BJ (cell line): ENCODE data around the gene CEP295NL. TPM values are rescaled to one million over a fixed set of nuclear protein-coding genes. Genes with fewer than 3 reads are reported as not detected.

Source experiments
- CTCF ChIA-PET: fragments of 350-600 bp; formaldehyde crosslinking; extraction: SDS; loops from one replicate; lab custom pipeline; 2021; ENCODE audit warnings: antibody characterized with exemption, inconsistent platforms; lab: Yijun Ruan, JAX
- POLR2A ChIA-PET: fragments of 300-600 bp; sonication (Branson Sonifier 250); formaldehyde crosslinking; extraction: SDS; loops from one replicate; lab custom pipeline; 2021; ENCODE audit warnings: antibody characterized with exemption; lab: Charles Lee
- DNase-seq: peaks from one replicate; pipeline ENCODE4 v3.0.0-alpha.2; 2011; ENCODE audit warnings: low read depth
- H3K27me3 ChIP-seq: 2 replicates; pipeline ENCODE4 v1.6.0; 2011; ENCODE audit warnings: low read length; ENCODE audit not compliant: control insufficient read depth, insufficient read depth
- H3K36me3 ChIP-seq: 2 replicates; pipeline ENCODE4 v1.5.1; 2011; ENCODE audit warnings: low read length; ENCODE audit not compliant: control insufficient read depth, insufficient read depth
- H3K4me3 ChIP-seq: 2 replicates; pipeline ENCODE4 v1.5.1; 2011; ENCODE audit warnings: low read depth, mild to moderate bottlenecking, control low read depth, low read length
- polyA plus RNA-seq: library from polyadenylated mRNA; depleted of rRNA; stranded (reverse); fragments of >200 nt; gene quantifications from 2 replicates; pipeline ENCODE4 v1.2.3, GENCODE V29; 2011
- TF ChIP-seq, protein P1 (sequence below): IDR thresholded peaks from 2 replicates; pipeline ENCODE4 v1.5.1; 2011; ENCODE audit warnings: low read depth, mild to moderate bottlenecking, control low read depth, inconsistent platforms, low read length, moderate library complexity; ENCODE audit not compliant: insufficient read depth

The CEP295NL gene
- polyA plus RNA-seq, 1 experiment = 0.15 TPM

GRCh38 chr17:78859051-78859450 is 44.0 kb downstream of the CEP295NL start:
- TF ChIP-seq, protein P1, sequence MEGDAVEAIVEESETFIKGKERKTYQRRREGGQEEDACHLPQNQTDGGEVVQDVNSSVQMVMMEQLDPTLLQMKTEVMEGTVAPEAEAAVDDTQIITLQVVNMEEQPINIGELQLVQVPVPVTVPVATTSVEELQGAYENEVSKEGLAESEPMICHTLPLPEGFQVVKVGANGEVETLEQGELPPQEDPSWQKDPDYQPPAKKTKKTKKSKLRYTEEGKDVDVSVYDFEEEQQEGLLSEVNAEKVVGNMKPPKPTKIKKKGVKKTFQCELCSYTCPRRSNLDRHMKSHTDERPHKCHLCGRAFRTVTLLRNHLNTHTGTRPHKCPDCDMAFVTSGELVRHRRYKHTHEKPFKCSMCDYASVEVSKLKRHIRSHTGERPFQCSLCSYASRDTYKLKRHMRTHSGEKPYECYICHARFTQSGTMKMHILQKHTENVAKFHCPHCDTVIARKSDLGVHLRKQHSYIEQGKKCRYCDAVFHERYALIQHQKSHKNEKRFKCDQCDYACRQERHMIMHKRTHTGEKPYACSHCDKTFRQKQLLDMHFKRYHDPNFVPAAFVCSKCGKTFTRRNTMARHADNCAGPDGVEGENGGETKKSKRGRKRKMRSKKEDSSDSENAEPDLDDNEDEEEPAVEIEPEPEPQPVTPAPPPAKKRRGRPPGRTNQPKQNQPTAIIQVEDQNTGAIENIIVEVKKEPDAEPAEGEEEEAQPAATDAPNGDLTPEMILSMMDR = no peak
- Histone ChIP-seq H3K4me3 (no peak overlapping the region), H3K27me3 (no peaks in the 10 kb centered on the region), H3K36me3 (peaks cover 35% of the 10 kb centered on the region)
- CTCF ChIA-PET = interaction anchor here (2.4 kb wide), 1 partner anchor 112 kb away, joined by 8 read pairs; no protein-coding TSS in a partner anchor
- POLR2A ChIA-PET = no interaction called here
- no peak for DNase-seq

GRCh38 chr17:78857266-78857665 is 45.7 kb downstream of the CEP295NL start:
- TF ChIP-seq, protein P1 = no peak
- CTCF ChIA-PET = no interaction called here
- POLR2A ChIA-PET = no interaction called here
- no peak for DNase-seq
- no peaks in the 10 kb centered on the region for H3K27me3 ChIP-seq
- H3K4me3 ChIP-seq = no peak overlapping the region
- H3K36me3 ChIP-seq = peaks cover 40% of the 10 kb centered on the region

DNA sequence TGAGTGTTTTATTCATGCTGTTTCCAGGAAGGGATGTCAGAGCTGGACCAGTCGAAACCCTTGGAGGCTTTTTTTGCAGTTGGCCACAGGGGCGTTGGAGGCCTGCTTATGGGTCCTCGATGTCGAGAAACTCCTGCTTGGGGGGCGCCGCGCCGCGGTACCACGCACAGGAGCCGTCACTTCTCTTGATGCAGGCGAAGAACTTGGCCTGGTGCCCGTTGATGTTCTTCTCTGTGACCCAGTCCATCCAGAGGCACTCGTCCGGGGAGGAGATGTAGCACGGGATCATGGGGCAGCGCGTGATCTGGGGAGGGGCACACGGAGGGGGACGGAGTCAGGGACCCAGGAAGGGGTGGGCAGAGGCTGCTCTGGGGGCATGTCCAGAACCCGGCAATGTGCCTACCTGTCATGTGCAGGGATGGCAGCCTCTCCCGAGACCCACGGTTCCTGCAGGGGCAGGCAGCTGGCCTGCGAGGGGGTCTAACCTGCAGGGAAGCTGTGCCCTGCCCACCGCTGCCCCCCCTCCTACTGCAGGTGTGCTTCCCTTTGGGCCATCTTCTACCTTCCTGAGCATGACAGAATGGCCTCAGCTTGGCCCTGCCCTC is 47.3 kb downstream of the CEP295NL start:
- ChIA-PET CTCF (no interaction called here), POLR2A (no interaction called here)
- TF ChIP-seq, protein P1 = no peak
- Histone ChIP-seq H3K36me3 (peaks cover 41% of the 10 kb centered on the region), H3K4me3 (no peak overlapping the region), H3K27me3 (no peaks in the 10 kb centered on the region)
- DNase-seq = no peak

DNA sequence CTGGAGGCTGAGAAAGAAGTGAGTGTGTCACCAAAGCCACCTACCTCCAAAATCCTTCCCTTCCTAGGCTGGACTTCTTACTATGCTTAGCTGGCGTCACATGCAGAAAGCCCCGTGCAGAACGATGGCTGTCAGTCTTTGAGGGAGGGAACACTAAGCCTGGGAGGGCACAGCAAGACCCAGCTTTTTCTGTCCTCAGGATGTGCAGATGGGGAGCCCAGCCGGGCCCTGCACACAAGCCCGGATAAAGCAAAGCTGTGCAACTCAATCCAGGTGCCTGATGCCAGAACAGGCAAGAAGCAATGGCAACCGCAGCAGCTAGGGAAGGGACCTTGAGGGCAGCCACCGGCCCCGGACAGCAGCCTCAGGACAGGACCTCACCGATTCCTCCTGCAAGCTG is 48.5 kb downstream of the CEP295NL start:
- Histone ChIP-seq H3K4me3 (no peak overlapping the region), H3K36me3 (peaks cover 38% of the 10 kb centered on the region), H3K27me3 (no peaks in the 10 kb centered on the region)
- ChIA-PET CTCF (no interaction called here), POLR2A (no interaction called here)
- TF ChIP-seq, protein P1 = no peak
- no peak for DNase-seq

DNA sequence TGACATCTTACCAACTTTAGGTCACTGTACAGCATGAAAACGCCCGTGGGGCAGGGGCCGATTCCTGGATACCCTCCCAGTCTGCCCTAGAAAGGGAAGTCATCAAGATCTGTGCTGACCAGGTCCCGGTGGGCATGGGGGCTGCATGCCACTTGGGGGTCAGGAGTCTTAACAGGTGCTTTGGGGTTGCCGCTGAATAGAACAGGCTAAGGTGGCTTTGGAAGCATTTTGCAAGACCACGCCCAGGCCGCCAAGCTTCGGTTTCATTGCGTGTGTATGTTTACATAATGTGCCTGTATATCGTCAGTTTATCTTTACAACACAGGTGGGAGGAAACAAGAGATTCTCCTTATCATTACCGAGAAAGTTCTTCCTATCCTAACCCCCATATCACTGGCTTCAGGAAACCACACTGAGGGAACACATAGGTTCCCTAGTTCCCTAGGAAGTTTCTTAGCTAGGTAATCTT is 49.0 kb downstream of the CEP295NL start:
- H3K36me3 ChIP-seq = peaks cover 38% of the 10 kb centered on the region
- CTCF ChIA-PET = interaction anchor here (0.6 to 2.4 kb wide), 2 partner anchors 14 to 118 kb away, joined by 3 to 6 read pairs; no protein-coding TSS in a partner anchor
- POLR2A ChIA-PET = no interaction called here
- DNase-seq = no peak
- TF ChIP-seq, protein P1 = no peak
- H3K27me3 ChIP-seq = no peaks in the 10 kb centered on the region
- H3K4me3 ChIP-seq = no peak overlapping the region
